DND-41 (cell line): Measurements from ENCODE around the gene FCRL6.

Experiments used
- EZH2 ChIP-seq: IDR thresholded peaks from 3 replicates; pipeline ENCODE4 v1.6.1; 2012; ENCODE audit warnings: borderline replicate concordance, low read depth, mild to moderate bottlenecking, moderate library complexity, low read length, inconsistent platforms; ENCODE audit not compliant: severe bottlenecking
- TF ChIP-seq, protein P1 (sequence below): IDR thresholded peaks from 2 replicates; pipeline ENCODE4 v1.5.1; 2012; ENCODE audit warnings: borderline replicate concordance, low read length, moderate library complexity, mild to moderate bottlenecking; ENCODE audit not compliant: poor library complexity, severe bottlenecking; ENCODE audit errors: extremely low read depth

DNA sequence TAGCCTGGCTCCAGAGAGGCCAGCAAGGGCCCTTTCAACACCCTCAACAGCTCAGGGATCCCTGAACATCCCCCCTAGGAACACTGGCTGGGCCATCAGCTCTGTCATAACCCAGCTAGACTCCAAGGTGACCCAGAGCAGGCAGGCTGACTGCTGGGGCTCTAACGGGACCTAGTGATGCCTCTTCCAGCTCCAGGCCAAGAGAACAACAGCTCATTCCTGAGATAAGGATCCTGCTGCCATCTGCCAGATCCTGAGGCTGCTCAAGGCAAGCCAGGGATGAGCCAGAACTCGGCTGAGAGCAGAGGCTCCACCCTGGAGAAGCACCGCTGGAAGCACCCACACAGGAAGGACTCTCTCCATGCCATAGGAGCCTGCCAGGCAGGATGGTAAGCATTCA lies 58.3 kb downstream of the FCRL6 start:
- TF ChIP-seq, protein P1, sequence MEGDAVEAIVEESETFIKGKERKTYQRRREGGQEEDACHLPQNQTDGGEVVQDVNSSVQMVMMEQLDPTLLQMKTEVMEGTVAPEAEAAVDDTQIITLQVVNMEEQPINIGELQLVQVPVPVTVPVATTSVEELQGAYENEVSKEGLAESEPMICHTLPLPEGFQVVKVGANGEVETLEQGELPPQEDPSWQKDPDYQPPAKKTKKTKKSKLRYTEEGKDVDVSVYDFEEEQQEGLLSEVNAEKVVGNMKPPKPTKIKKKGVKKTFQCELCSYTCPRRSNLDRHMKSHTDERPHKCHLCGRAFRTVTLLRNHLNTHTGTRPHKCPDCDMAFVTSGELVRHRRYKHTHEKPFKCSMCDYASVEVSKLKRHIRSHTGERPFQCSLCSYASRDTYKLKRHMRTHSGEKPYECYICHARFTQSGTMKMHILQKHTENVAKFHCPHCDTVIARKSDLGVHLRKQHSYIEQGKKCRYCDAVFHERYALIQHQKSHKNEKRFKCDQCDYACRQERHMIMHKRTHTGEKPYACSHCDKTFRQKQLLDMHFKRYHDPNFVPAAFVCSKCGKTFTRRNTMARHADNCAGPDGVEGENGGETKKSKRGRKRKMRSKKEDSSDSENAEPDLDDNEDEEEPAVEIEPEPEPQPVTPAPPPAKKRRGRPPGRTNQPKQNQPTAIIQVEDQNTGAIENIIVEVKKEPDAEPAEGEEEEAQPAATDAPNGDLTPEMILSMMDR = no peak
- no peak for TF ChIP-seq EZH2
